HepG2 (cell line): ENCODE results near the gene ATG2A. TPM values are rescaled to one million over a fixed set of nuclear protein-coding genes. Genes with fewer than 3 reads are reported as not detected.
A peak's percentile ranks its signal among the peaks of the same experiment; 100 is the strongest.

ENCODE experiments used
- CCAR2 ChIP-seq: fragments of 200-400 bp; formaldehyde crosslinking; optimal IDR thresholded peaks from 2 replicates; pipeline ENCODE3; 2018; ENCODE audit warnings: low read depth, mild to moderate bottlenecking, low read length, moderate library complexity
- EEA1 ChIP-seq: sonication (generic); formaldehyde crosslinking; IDR thresholded peaks from 2 replicates; pipeline ENCODE4 v1.5.1; 2020; ENCODE audit warnings: mild to moderate bottlenecking, missing genetic modification reagents, borderline replicate concordance
- EHMT2 ChIP-seq: fragments of 200-600 bp; sonication (generic); IDR thresholded peaks from 2 replicates; pipeline ENCODE4 v1.7.0; 2017; ENCODE audit warnings: antibody characterized with exemption, low read depth, low read length, borderline replicate concordance
- FOXJ3 ChIP-seq: sonication (generic); formaldehyde crosslinking; IDR thresholded peaks from 2 replicates; pipeline ENCODE4 v1.4.0; 2020; ENCODE audit warnings: missing genetic modification reagents, mild to moderate bottlenecking, borderline replicate concordance
- HHEX ChIP-seq: IDR thresholded peaks from 2 replicates; pipeline ENCODE4 v1.6.1; 2016; ENCODE audit warnings: control low read depth
- KAT7 ChIP-seq: IDR thresholded peaks from 2 replicates; pipeline ENCODE4 v1.6.1; 2018; ENCODE audit warnings: borderline replicate concordance, missing compliant biosample characterization
- MEIS2 ChIP-seq: sonication (generic); formaldehyde crosslinking; IDR thresholded peaks from 2 replicates; pipeline ENCODE4 v1.9.0; 2021; ENCODE audit warnings: mild to moderate bottlenecking, missing genetic modification reagents
- NR2F2 ChIP-seq: IDR thresholded peaks from 2 replicates; pipeline ENCODE4 v1.6.1; 2012; ENCODE audit warnings: low read depth, inconsistent platforms, borderline replicate concordance
- PATZ1 ChIP-seq: sonication (generic); formaldehyde crosslinking; IDR thresholded peaks from 2 replicates; pipeline ENCODE4 v1.4.0; 2020; ENCODE audit warnings: missing genetic modification reagents
- PHF21A ChIP-seq: sonication (generic); formaldehyde crosslinking; IDR thresholded peaks from 2 replicates; pipeline ENCODE4 v1.5.0; 2020; ENCODE audit warnings: mild to moderate bottlenecking, missing genetic modification reagents
- POLR2AphosphoS2 ChIP-seq: IDR thresholded peaks from 2 replicates; pipeline ENCODE4 v1.6.1; 2011; ENCODE audit warnings: low read depth, low read length, improper control_type of control experiment
- SALL2 ChIP-seq: sonication (generic); formaldehyde crosslinking; IDR thresholded peaks from 2 replicates; pipeline ENCODE4 v1.8.1; 2023; ENCODE audit warnings: mild to moderate bottlenecking, missing genetic modification reagents, inconsistent platforms
- SKI ChIP-seq: fragments of 450-650 bp; IDR thresholded peaks from one replicate; pipeline ENCODE4 v1.6.1; 2018; ENCODE audit warnings: mild to moderate bottlenecking; ENCODE audit not compliant: partially characterized antibody
- ZBTB26 ChIP-seq: IDR thresholded peaks from 2 replicates; pipeline ENCODE4 v1.6.1; 2016; ENCODE audit warnings: missing compliant biosample characterization, missing genetic modification reagents, borderline replicate concordance
- ZFP90 ChIP-seq: sonication (generic); formaldehyde crosslinking; IDR thresholded peaks from 2 replicates; pipeline ENCODE4 v1.8.0; 2022; ENCODE audit warnings: missing genetic modification reagents, mild to moderate bottlenecking, inconsistent platforms, borderline replicate concordance
- ZNF234 ChIP-seq: sonication (generic); formaldehyde crosslinking; conservative IDR thresholded peaks from 2 replicates; pipeline ENCODE4 v1.5.1; 2020; ENCODE audit warnings: mild to moderate bottlenecking, missing genetic modification reagents
- ZNF446 ChIP-seq: sonication (generic); formaldehyde crosslinking; IDR thresholded peaks from 2 replicates; pipeline ENCODE4 v1.5.0; 2020; ENCODE audit warnings: mild to moderate bottlenecking, missing genetic modification reagents
- ZNF543 ChIP-seq: sonication (generic); formaldehyde crosslinking; IDR thresholded peaks from 2 replicates; pipeline ENCODE4 v1.4.0; 2020; ENCODE audit warnings: mild to moderate bottlenecking, missing genetic modification reagents
- ZNF660 ChIP-seq: sonication (generic); formaldehyde crosslinking; IDR thresholded peaks from 2 replicates; pipeline ENCODE4 v1.5.1; 2020; ENCODE audit warnings: mild to moderate bottlenecking, low read depth, missing genetic modification reagents, borderline replicate concordance
- polyA plus RNA-seq, 8 experiments: library from polyadenylated mRNA; depleted of rRNA in 3 of 8; stranded (reverse) in 7 of 8; unstranded in 1 of 8; fragments of >200 nt; fragmentation: Illumina TruSeq in 4 of 8; extraction: Trizol in 4 of 8; gene quantifications; 2 replicates each; pipeline versions ENCODE4 v1.2.1 to v1.2.3, GENCODE V29; 2011 to 2016; ENCODE audit warnings: low read depth in 4 of 8, missing spikeins in 1 of 8, mixed read lengths in 1 of 8; ENCODE audit not compliant: insufficient read depth in 1 of 8
- total RNA-seq, 5 experiments: library from RNA; depleted of rRNA; stranded (reverse); fragments of >200 nt; fragmentation: Illumina TruSeq; extraction: Trizol; gene quantifications; 2 replicates each; pipeline ENCODE4 v1.2.3, GENCODE V29; 2016; ENCODE audit warnings: low read depth in 1 of 5
- TF ChIP-seq, protein P1 (sequence below): sonication (generic); formaldehyde crosslinking; IDR thresholded peaks from 2 replicates; pipeline ENCODE4 v1.4.0; 2020; ENCODE audit warnings: mild to moderate bottlenecking, low read depth, missing genetic modification reagents
- TF ChIP-seq, protein P2 (sequence below): sonication (generic); formaldehyde crosslinking; IDR thresholded peaks from 2 replicates; pipeline ENCODE4 v1.4.0; 2020; ENCODE audit warnings: missing genetic modification reagents
- TF ChIP-seq, protein P3 (sequence below): sonication (generic); formaldehyde crosslinking; IDR thresholded peaks from 2 replicates; pipeline ENCODE4 v1.5.1; 2020; ENCODE audit warnings: mild to moderate bottlenecking, missing genetic modification reagents, moderate library complexity

Gene ATG2A
- total and polyA plus RNA-seq, 2 of the 13 experiments (the other 11 are each of a cell fraction or from before 2014, with no cell fraction given), result 6.7 to 8.0 TPM

DNA sequence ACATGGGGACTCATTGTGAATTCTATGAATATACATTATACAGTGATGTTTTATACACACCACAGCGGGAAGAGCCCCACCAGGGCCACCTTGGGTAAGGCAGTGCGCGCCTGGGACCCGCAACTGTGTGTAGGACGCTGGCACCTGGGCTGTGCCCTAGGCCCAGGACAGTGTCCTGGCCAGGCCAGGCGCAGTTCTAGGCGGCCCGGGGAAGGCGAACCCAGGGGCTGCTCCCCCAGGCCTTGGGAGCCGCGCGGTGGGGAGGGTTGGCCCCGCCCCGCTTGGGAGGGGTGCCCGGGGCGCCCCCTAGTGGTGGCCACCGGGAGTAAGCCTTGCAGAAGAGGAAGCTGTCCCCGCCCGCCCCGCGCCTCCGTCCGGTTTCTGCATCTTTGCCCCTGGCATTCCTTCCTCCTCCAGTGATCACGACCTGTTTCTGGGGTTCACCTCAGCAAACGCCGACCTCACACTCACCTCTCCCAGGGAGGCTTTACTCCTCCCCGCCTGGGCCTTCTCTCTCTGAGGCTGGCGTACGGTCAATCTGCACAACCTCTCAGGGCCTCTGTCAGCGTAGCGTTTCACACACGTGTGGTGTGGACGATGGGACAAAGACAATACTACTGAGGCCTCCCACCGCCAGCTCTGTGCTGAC, 29.1 kb downstream of the ATG2A start (continued):
- TF ChIP-seq, protein P1, sequence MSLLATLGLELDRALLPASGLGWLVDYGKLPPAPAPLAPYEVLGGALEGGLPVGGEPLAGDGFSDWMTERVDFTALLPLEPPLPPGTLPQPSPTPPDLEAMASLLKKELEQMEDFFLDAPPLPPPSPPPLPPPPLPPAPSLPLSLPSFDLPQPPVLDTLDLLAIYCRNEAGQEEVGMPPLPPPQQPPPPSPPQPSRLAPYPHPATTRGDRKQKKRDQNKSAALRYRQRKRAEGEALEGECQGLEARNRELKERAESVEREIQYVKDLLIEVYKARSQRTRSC, result no peak
- TF ChIP-seq EHMT2, result no peak
- peak; percentile 81; the same call in 1 of the 2 replicates for TF ChIP-seq SALL2 (CRISPR knock-in tag)
- no peak for TF ChIP-seq HHEX (CRISPR knock-in tag)
- no peak for TF ChIP-seq SKI
- TF ChIP-seq PATZ1, result peak; percentile 98
- no peak for TF ChIP-seq CCAR2
- TF ChIP-seq POLR2AphosphoS2, result no peak
- TF ChIP-seq KAT7 (CRISPR knock-in tag), result peak; percentile 25; the same call in 1 of the 2 replicates
- TF ChIP-seq ZFP90, result 0 out of 2 replicates have a peak, but pooled peaks have one; percentile 66
- TF ChIP-seq PHF21A, result peak; percentile 67; the same call in 1 of the 2 replicates
- TF ChIP-seq ZNF234 (CRISPR knock-in tag), result no peak
- TF ChIP-seq, protein P2, sequence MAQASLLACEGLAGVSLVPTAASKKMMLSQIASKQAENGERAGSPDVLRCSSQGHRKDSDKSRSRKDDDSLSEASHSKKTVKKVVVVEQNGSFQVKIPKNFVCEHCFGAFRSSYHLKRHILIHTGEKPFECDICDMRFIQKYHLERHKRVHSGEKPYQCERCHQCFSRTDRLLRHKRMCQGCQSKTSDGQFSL (CRISPR knock-in tag), result peak; percentile 92
- TF ChIP-seq NR2F2, result peak; percentile 7; the same call in 1 of the 2 replicates
- no peak for TF ChIP-seq ZBTB26 (CRISPR knock-in tag)
- no peak for TF ChIP-seq ZNF446 (CRISPR knock-in tag)
- TF ChIP-seq ZNF660 (CRISPR knock-in tag), result no peak
- TF ChIP-seq, protein P3, sequence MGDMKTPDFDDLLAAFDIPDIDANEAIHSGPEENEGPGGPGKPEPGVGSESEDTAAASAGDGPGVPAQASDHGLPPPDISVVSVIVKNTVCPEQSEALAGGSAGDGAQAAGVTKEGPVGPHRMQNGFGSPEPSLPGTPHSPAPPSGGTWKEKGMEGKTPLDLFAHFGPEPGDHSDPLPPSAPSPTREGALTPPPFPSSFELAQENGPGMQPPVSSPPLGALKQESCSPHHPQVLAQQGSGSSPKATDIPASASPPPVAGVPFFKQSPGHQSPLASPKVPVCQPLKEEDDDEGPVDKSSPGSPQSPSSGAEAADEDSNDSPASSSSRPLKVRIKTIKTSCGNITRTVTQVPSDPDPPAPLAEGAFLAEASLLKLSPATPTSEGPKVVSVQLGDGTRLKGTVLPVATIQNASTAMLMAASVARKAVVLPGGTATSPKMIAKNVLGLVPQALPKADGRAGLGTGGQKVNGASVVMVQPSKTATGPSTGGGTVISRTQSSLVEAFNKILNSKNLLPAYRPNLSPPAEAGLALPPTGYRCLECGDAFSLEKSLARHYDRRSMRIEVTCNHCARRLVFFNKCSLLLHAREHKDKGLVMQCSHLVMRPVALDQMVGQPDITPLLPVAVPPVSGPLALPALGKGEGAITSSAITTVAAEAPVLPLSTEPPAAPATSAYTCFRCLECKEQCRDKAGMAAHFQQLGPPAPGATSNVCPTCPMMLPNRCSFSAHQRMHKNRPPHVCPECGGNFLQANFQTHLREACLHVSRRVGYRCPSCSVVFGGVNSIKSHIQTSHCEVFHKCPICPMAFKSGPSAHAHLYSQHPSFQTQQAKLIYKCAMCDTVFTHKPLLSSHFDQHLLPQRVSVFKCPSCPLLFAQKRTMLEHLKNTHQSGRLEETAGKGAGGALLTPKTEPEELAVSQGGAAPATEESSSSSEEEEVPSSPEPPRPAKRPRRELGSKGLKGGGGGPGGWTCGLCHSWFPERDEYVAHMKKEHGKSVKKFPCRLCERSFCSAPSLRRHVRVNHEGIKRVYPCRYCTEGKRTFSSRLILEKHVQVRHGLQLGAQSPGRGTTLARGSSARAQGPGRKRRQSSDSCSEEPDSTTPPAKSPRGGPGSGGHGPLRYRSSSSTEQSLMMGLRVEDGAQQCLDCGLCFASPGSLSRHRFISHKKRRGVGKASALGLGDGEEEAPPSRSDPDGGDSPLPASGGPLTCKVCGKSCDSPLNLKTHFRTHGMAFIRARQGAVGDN (CRISPR knock-in tag), result peak; percentile 80
- peak; percentile 85 for TF ChIP-seq MEIS2 (CRISPR knock-in tag)
- TF ChIP-seq FOXJ3 (CRISPR knock-in tag), result no peak
- TF ChIP-seq ZNF543, result 0 out of 2 replicates have a peak, but pooled peaks have one; percentile 24
- no peak for TF ChIP-seq EEA1 (CRISPR knock-in tag)
